Measurements from ENCODE around the gene RASL11A.
"Not testable (repeated sequence)": the region's sequence is repeated elsewhere in the genome, so short reads cannot be mapped to it uniquely, and the experiment has no call there.

The RASL11A gene

GRCh38 chr13:27302643-27303262 lies 32.1 kb downstream of the RASL11A start:
- no peak for DNase-seq

GRCh38 chr13:27304099-27304498 lies 33.5 kb downstream of the RASL11A start:
- no peak for DNase-seq

GRCh38 chr13:27304611-27305010 lies 34.0 kb downstream of the RASL11A start:
- no peak for DNase-seq

GRCh38 chr13:27306364-27306763 lies 35.7 kb downstream of the RASL11A start:
- DNase-seq = no peak

GRCh38 chr13:27308941-27309340 lies 38.3 kb downstream of the RASL11A start:
- DNase-seq = no peak

GRCh38 chr13:27309401-27309958 lies 38.9 kb downstream of the RASL11A start:
- DNase-seq = no peak

- peak; percentile 28 for DNase-seq
Measured at GRCh38 chr13:27309967-27310598, 39.5 kb downstream of the RASL11A start.

- no peak for DNase-seq
Measured at GRCh38 chr13:27310946-27311345, 40.3 kb downstream of the RASL11A start.

GRCh38 chr13:27311518-27312210 lies 41.0 kb downstream of the RASL11A start:
- DNase-seq = no peak

GRCh38 chr13:27313770-27314169 lies 43.1 kb downstream of the RASL11A start:
- DNase-seq = no peak

GRCh38 chr13:27319404-27319803 lies 48.8 kb downstream of the RASL11A start:
- no peak for DNase-seq

GRCh38 chr13:27321468-27322431 lies 51.1 kb downstream of the RASL11A start:
- DNase-seq = no peak

GRCh38 chr13:27322443-27322842 lies 51.8 kb downstream of the RASL11A start:
- DNase-seq = not testable (repeated sequence)
